Stimulated activated CD4-positive, alpha-beta T cell treated with anti-CD3 and anti-CD28 coated beads, Interleukin-15, amount 100 ng/mL, for 1 hour (primary cell): ENCODE data around the gene CORO7.
"Not testable (repeated sequence)": the region's sequence is repeated elsewhere in the genome, so short reads cannot be mapped to it uniquely, and the experiment has no call there.

Source experiments
- DNase-seq, 2 donors: peaks; one replicate each; pipeline ENCODE4 v3.0.0-alpha.2; 2020; ENCODE audit warnings: low read depth in 1 of 2, low spot score in 1 of 2

The CORO7 gene

DNA sequence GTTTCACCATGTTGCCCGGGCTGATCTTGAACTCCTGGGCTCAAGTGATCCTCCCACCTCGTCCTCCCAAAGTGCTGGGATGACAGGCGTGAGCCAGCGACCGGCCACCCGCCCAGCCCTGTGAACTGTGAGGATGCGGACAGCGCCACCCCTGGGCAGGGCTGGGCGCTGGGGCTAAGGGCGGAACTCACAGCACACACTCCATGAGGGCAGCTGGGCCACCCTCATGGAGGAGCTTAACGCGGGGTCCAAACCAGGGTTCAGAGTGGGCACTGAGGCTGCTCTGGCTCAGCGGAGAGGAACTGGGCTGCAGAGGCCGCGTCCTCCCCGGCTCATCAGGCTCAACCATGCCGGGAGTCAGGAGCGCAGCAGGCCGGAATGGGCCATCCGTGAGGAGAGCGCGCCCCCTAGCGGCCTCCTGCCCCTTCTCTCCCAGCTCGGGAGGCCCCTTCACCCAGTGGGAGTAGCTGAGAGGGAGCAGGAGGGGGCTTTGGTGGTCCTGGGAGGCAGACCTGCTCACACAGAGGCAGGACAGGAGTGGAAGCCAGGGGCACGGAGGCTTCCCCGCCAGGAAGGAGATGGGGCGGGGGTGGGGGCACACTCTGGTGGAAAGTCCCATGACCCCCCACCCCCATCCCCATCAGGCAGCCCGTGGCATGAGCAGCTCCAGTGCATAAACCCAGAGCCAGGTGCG lies 13.8 kb downstream of the CORO7 start:
- peak; percentile 37 to 58 for DNase-seq

DNA sequence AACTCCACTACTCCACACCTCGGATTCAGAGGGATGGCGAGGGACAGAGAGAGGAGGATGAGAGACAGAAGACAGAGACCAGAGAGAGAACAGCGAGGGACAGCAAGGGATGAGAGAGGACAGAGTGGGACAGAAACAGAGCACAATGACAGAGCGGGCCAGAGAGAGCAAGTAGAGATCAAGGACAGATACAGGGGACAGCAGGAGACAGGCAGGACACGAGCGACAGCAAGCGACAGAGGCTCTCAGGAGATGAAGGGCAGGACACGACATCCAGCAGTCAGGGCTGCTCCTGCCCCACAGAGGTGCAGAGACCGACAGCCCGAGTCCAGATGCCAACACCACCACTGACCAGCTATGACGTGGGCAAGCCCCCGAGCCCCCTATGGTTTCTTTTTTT lies 14.9 kb downstream of the CORO7 start:
- no peak for DNase-seq

DNA sequence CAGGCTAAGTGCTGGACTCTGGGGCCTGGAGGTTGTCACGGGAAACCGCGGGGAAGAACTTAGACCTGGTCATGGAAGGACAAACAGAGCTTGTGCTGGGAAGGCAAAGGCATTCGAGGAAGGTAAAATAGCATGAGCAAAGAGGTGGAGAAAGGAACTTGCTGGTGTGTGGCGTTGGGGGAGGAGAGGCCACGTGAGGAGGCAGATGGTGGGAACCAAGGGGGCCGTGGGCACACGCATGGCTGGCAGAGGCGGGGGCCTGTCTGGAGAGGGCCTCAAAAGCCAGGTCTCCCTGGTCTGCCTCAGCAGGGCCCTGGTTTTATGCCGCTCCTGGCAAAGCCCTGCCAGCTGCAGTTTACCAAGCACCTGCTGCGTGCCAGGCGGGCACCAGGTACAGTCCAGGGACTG lies 15.3 kb downstream of the CORO7 start:
- DNase-seq: no peak

DNA sequence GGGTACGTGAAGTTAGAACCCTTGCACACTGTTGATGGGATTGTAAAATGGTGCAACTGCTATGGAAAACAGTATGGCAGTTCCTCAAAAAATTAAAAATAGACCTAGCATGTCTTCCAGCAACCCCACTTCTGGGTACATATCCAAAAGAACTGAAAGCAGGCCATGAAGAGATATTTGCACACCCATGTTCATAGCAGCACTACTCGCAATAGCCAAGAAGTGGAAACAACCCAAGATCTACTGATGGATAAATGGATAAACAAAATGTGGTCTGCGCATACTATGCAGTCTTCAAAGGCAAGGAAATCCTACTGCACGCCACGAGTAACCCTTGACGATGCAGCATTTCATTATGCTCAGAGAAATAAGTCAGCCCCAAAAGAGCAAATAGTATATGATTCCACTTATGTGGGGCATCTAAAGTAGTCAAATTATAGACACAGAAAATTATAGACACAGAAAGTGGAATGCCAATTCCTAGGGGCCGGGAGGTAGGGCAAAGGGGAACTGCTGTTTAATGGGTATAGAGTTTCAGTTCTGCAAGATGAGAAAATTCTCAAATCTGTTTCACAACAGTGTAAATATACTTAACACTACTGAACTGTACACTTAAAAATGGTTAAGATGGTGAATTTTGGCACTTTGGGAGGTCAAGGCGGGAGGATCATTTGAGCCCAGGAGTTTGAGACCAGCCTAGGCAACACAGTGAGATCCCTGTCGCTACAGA lies 17.2 kb downstream of the CORO7 start:
- no peak for DNase-seq

DNA sequence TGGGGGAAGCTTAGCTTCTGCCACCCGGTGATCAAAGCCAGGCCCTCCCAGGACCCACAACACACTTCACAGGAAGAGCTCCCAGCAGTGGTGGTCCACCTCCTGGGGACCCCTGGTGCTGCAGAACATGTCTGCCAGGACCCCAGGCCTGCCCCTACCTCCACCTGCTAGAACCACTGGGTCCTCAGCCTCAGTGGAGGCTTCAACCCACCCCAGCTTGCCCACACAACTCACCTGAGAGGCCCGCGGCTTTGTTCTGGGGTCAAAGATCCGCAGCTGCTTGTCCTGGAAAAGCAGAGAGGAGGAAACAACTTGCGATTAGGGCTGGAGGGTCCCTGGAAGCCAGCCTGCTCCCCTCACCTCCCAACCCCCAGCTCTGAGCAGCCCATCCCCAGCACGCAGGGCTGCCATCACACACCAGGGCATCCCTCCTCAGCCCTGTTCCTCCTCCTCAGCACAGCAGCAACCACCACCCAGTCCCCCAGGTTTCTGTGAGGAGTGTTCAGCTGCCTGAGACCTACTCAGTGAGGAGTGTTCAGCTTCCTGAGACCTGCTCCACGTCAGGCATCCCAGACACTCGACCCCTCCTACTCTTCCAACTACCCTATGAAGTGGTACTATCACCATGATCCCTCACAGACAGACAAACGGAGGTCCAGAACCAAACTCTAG lies 21.2 kb downstream of the CORO7 start:
- DNase-seq: no peak

DNA sequence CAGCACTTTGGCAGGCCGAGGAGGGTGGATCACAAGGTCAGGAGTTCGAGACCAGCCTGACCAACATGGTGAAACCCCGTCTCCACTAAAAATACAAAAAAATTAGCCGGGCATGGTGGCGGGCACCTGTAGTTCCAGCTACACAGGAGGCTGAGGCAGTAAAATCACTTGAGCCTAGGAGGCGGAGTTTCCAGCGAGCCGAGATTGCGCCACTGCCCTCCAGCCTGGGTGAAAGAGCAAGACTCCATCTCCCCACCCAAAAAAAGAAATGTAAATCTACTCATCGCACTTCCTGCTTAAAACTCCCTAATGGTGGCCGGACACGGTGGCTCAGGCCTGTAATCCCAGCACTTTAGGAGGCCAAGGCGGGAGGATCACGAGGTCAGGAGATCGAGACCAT lies 22.5 kb downstream of the CORO7 start:
- not testable (repeated sequence) for DNase-seq

DNA sequence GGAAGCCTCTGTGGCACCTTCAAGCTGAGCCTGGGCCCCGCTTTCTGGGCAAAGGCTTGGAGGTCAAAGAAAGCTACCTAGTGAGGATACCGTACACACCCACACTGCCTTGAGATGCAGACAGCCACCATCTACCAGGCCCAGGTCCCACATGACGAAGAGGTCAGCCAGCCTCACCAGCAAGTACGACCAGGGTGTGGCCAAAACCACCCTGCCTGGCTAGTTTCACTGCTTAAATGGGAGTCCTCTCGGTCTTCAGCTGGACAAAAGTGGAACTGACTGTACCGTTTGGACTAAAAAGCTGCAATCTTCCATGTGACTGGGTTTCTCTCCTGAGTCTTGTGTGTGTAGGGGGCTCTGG lies 23.2 kb downstream of the CORO7 start:
- DNase-seq: no peak

DNA sequence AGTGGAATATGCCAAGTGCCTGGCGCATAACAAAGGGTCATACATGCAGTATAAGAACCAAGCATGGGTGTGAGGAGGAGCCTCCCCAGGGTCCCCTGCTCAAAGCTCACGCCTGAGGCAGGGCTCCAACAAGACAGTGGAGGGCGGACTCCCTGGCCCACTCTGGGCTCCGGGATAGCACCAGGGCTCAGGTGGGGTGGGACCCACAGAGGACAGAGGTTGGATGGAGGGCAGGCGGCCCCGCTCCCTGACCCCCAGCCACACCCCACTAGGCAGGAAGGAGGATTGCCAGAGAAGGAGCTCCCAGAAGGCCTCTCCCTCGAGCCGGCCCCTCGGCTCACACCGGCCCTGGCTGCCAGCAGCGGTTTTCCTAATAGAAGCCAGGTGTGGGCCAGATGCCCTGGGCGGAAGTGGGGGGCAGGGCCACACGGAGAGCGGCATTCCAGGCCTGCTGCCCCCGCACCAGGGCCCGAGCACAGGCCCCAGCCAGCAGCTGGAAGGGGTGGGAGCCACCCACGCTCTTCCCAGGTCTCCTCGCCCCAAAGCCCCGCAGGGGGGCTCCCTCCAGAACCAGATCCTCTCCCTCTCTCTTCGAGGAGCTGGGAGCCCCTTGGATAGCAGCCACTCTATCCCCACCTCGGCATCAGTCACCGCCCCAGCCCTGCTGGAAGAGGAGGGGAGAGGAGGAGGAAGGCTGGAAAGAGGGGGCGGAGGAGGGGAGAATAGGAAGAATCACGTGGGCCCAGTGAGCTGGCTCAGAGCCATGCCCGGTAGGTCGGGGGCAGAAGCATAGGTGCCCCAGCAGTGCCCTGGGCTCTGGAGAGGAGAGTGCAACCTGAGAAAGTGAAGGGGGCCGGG lies 23.8 kb downstream of the CORO7 start:
- DNase-seq: no peak

DNA sequence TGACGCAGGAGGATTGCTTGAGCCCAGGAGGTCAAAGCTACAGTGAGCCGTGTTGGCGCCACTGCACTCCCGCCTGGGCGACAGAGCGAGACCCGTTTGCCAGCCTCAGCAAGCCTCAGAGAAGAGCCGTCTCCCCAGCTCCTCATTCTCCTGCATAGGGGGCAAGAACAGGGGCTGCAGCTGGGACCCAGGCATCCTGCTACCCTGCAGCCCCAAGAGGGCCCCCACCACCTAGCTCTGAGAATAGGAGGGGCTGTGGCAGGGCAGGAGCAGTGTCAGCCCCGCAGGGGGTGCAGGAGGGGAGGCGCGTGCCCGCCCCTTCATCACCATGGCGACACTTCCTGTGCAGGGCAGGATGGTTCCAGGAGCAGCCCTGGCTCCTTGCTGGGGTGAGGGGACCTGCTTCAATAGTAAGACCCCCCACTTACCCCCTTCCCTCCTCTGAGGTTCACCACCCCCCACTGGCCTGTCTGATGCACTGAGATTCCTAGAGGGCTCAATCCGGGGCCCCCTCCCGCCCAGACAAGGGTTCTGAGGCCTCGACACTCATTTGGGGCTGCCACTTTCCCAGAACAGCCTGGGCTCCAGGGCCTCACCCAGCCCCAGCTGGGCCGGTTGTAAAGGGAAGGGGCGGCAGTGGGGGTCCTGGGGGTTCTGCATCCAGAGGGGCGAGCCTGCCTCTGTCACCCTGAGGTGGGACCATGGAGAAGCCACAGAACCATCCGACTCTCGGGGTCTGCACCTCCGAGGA lies 24.6 kb downstream of the CORO7 start:
- DNase-seq: no peak

DNA sequence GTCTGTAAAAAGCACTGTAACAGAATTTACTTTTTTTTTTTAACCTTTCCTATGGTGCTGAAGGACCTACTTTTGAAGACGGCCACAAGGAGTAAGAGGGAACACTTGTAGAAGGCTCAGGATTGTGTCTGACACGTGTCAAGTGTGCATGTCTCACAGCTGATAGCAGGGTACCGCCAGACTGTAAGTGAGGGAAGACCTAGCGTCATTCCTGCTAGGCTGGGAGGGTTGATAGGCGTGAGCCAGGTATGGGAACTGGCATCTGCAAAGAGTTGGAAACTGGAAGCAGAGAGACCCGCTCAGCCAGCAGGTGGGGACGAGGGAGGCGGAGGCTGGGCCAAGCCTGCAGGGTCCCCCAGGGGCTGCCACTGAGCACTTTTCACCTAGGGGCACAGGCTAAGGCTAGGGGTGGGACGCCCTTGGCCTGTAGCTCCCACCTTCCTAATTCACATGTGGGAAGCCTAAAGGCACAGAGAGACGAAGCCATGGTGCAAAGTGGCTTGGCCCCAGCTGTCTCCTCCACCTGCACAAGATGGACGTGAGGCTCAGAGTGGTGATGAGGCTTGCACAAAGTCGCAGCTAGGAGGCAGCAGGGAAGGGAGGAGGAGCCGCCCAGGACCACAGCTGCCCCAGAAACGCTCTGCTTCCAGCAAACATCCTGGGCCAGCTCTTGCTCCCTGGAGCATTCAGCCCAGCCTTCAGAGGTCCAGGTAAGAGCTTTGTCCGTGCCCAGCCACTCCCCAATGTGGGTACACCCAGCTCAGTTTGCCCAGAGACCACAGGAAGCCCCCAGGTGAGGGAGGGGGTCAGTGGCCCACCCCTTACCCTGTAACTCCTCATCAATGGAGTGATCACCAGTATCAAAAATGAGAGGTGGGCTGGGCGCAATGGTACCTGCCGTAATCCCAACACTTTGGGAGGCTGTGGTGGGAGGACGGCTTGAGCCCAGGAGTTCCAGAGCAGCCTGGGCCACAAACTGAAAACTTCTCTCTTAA lies 25.8 kb downstream of the CORO7 start:
- DNase-seq: no peak

DNA sequence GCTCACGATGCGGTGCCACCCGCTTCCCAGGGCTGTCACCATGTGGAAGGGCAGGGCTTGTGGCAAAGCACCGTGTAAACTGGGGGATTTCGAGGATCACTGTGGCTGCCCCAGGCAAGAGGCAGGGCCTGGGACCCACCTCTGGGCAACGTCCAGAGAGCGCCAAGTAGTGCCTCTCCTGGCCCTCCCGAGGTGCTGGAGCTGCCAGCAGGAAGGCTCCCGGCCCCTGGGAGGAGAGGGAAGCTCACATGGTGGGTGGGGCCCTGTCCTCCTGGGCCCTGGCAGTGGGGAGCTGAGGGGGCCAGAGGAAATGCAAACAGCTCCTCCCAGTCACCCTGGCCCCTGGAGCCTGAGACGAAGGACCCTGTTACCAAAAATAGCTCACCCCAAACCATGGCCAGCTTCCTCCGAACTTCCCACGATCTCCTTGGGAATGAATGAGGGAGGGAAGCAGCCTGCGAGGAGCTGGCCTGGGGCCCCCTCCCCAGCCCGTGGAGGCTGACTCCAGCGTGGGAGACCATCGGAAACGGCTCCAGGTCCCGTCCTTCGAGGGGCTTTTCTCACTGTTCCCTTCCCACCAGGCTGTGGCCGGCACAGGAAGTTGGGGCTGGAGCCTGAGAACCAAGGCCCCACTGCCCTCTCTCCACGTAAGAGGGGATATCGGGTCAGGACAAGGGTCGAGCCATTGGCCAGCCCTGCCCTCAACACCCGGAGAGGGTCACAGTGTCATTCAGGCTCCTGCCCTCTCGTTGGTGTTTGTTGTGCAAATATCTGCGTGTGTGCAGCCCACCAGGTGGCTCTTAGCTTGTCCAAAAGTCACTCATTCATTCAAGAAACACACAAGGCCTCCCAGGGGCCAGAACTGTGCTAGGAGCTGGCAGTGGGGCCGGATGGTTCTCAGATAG lies 27.1 kb downstream of the CORO7 start:
- DNase-seq: no peak

DNA sequence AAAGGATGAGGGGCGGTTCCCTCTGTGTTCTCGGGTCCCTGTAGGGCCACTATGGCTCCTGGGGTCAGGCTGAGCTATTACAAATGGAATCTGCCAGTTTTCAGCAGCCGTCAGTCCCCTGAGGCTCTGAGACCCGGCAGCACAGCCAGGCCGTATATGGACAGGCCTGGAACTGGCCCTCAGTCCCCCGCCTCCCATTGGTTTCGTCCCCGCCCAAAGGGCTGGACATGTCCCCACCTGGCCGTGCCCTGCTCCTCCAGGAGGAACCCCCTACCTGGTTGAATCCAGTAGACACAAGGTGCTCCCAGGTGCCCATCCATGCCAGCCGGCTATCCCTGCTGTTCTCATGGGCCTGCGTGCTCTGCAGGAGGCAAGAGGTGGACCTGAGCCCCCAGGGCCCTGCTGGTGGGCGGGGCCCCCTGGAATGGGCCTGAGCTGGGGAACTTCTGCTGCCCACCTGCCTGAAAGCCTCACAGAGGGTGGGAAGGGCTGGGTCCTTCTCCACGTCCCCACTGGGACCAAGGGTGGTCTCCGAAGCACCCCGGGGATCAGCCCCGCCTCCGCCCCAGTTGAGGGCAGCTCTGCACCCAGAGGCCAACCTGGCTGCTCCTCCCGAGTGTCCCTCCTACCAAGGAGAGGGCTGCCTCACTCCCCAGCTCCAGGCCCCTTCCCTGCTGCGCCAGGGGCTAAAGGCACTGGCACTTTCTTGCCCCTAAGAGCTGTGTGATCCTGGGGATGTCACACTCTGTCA lies 27.9 kb downstream of the CORO7 start:
- no peak for DNase-seq

DNA sequence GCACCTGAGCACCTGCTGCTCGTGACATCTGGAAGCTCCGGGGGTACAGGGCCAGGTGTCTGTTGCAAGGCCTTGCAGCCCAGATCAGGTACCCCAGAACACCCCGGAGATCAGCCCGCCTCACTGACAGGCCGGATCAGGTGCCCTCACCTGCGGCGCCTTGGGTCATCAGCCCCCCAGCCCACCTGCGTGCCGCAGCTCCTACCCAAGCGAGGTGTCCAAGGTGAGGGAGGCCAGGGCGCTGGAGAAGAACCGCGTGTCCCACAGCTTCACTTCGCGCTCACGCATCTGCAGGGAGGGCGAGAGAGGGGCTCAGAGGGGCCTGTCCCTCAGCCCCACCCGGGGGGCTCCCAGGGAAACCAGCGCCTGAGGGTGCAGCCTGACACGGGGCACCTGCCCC lies 28.6 kb downstream of the CORO7 start:
- DNase-seq: no peak

DNA sequence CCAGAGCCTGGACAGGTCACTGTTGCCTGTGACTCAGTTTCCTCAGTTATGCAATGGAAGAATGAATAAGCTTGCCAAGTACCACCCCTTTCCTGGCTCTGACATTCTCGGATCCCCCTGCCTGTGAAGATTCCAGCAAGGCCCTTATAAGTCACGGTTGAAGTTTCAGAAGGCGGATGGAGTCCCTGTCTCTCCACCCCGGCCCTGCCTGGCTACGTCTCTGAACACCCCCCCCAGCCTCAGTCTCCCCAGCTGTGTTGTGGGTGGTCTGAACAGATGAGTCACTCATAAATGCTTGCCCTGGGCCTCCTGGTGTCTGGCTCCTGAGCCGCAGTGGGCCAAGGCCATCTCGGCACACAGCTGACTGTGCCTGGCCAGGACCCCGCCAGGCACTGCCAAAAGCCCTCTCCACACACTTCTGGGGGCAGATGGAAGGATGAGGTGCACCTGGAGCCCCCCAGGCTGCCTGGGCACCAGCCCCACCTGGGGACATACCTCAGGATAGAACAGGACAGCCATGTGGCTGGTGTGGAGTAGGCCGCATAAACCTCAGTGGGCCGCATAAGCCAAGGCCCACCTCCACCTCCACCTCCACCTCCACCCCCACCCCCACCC lies 29.3 kb downstream of the CORO7 start:
- DNase-seq: no peak

DNA sequence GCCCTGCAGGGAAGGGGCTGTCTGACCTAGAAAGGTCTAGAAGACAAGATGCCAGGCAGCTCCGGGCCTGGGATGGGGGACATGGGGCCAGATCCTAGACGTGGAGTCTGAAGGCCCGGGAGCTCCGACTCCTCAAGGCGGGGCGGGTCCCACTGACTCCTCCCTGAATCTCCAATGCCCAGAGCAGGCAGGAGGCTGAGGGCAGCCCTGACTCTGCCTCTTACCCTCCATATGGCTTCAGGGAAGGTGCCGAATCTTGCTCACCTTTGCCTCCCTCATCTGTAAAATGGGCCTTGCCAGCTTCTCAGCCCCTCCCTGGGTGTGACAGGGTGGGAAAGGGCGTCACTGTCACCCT lies 30.0 kb downstream of the CORO7 start:
- DNase-seq: no peak

DNA sequence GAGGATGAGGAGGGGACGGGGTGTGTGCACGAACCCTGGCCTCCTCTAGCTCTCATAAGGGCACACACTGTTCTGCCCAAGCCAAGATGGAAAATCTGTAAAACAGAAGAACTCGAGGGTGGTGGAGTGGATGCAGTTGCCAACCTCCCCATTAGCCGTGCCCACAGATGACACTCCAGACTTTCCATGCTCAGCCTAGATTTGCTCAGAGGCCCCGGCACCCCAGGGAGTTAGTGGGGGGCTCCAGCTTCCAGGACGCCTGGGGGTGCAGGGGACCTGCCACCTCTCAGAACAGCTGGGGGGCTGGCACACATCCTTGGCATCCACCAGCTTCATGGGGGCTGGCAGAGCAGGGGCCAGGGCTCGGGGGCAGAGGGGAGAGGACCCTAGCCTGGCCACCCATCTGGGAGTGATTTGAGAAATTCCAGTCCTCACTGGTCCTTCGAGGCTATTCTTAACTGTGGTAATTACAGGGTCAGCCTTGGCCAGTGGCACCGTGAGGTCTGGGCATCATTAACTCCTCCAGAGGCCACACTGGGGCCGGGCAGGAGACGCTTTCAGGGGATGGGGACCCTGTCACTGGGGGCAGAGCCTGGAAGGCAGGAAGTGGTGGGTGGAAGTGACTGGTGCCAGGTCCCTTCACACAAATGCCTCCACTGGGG lies 30.5 kb downstream of the CORO7 start:
- DNase-seq: no peak
